Neural progenitor cell (in vitro differentiated cells): ENCODE measurements around the gene S100G.

ENCODE experiments used
- EZH2phosphoT487 ChIP-seq: fragments of 200-600 bp; sonication (generic); IDR thresholded peaks from 2 replicates; pipeline ENCODE4 v1.6.1; 2017; ENCODE audit warnings: antibody characterized with exemption
- TF ChIP-seq, protein P1 (sequence below): fragments of 200-600 bp; sonication (generic); IDR thresholded peaks from 2 replicates; pipeline ENCODE4 v1.5.1; 2017; ENCODE audit warnings: antibody characterized with exemption, mild to moderate bottlenecking

DNA sequence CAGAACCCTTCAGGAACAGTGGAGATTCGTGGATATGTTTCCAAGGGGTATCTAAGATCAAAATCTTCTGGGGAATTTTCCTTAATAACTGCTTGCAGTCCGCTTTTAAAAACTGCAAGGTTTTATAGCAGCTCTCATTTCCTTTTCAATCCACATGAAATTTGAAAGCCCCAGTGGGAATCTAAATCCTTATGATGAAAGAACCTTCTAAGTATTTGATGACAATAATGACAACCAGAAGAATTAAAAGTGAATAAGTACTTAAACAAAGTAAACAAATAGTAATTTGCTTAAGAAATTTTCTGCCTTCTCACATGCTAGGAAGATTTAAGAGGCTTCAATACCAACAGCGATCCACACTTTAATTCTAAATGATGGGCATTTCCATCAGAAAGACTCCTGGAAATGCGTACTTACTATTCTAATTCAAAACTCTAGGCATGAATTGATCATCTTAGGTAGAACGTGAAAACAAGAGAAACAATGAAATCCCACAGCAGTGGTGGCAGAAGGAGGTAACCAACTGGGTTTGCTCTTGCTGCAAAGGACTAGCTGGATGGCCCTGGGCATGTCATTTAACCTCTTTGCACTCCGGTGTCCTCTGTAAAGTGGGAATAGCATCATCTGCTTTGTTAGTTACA is 37.6 kb upstream of the S100G start:
- TF ChIP-seq, protein P1, sequence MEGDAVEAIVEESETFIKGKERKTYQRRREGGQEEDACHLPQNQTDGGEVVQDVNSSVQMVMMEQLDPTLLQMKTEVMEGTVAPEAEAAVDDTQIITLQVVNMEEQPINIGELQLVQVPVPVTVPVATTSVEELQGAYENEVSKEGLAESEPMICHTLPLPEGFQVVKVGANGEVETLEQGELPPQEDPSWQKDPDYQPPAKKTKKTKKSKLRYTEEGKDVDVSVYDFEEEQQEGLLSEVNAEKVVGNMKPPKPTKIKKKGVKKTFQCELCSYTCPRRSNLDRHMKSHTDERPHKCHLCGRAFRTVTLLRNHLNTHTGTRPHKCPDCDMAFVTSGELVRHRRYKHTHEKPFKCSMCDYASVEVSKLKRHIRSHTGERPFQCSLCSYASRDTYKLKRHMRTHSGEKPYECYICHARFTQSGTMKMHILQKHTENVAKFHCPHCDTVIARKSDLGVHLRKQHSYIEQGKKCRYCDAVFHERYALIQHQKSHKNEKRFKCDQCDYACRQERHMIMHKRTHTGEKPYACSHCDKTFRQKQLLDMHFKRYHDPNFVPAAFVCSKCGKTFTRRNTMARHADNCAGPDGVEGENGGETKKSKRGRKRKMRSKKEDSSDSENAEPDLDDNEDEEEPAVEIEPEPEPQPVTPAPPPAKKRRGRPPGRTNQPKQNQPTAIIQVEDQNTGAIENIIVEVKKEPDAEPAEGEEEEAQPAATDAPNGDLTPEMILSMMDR, result no peak
- TF ChIP-seq EZH2phosphoT487, result no peak
